ENCODE results near the gene RC3H1. TPM values are rescaled to one million over a fixed set of nuclear protein-coding genes. Genes with fewer than 3 reads are reported as not detected.
"Not testable (repeated sequence)": the region's sequence is repeated elsewhere in the genome, so short reads cannot be mapped to it uniquely, and the experiment has no call there.

RC3H1 gene
- total RNA-seq, 4 donors from 2014 or later = 37.3 to 49.8 (median 40.4) TPM

DNA sequence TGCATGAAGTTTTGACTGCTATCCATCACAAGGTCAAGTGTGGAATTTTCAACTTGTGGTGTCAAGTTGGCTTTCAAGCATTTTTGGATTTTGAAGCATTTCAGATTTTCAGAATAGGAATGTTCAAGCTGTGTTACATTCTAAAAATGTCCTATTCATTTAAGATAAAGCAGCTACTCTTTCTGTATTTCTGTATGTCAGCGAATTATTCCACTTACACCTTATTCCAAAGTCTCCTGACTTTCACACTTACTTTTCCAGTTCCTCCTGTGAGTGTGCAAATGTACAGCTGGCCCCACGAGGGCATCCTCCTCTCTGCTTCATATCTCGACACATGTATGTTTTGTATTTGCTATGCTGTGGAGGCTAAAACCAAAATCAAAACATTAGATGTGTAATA is 51.9 kb downstream of the RC3H1 start:
- WGBS, 2 donors (ENCODE audit: low coverage in 1 of 2) = 83 to 88% methylated on average over 1 to 3 of the region's 3 CpGs
- Histone ChIP-seq H3K27ac (no peak overlapping the region), H3K4me3 (no peak overlapping the region), H3K27me3 (no peaks in the 10 kb centered on the region), H3K36me3 (peaks cover 0 to 98% of the 10 kb centered on the region in 2 donors), H3K9me3 (no peaks in the 10 kb centered on the region), H3K4me1 (no peaks in the 10 kb centered on the region)
- no peak for ATAC-seq
- no peak for TF ChIP-seq EP300 (IDR thresholded peaks at IDR 0.05)
- TF ChIP-seq, protein P1, sequence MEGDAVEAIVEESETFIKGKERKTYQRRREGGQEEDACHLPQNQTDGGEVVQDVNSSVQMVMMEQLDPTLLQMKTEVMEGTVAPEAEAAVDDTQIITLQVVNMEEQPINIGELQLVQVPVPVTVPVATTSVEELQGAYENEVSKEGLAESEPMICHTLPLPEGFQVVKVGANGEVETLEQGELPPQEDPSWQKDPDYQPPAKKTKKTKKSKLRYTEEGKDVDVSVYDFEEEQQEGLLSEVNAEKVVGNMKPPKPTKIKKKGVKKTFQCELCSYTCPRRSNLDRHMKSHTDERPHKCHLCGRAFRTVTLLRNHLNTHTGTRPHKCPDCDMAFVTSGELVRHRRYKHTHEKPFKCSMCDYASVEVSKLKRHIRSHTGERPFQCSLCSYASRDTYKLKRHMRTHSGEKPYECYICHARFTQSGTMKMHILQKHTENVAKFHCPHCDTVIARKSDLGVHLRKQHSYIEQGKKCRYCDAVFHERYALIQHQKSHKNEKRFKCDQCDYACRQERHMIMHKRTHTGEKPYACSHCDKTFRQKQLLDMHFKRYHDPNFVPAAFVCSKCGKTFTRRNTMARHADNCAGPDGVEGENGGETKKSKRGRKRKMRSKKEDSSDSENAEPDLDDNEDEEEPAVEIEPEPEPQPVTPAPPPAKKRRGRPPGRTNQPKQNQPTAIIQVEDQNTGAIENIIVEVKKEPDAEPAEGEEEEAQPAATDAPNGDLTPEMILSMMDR (IDR thresholded peaks at IDR 0.05) = no peak
- TF ChIP-seq POLR2AphosphoS5 (IDR thresholded peaks at IDR 0.05) = no peak
- TF ChIP-seq POLR2A (IDR thresholded peaks at IDR 0.05) = no peak

DNA sequence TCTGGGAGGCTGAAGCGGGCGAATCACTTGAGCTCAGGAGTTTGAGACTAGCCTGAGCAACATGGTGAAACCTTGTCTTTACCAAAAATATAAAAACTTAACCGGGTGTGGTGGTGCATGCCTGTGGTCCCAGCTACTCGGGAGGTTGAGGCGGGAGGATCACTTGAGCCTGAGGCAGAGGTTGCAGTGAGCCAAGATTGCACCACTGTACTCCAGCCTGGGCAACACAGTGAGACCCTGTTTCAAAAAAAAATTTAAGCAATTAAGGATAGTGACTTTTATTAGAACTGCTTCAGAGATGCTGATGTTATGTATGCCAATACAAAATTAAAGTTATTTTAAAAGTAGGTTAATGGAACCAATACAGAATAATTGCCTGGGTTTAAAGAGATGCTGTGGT is 56.3 kb downstream of the RC3H1 start:
- ATAC-seq, H3K27ac ChIP-seq, H3K4me3 ChIP-seq, H3K4me1 ChIP-seq, H3K9me3 ChIP-seq, H3K27me3 ChIP-seq: not testable (repeated sequence)
- 100% methylated on average over 2 to 4 of the region's 5 CpGs for WGBS, 2 donors (ENCODE audit: low coverage in 1 of 2)
- peaks cover 3 to 99% of the 10 kb centered on the region in 2 donors for H3K36me3 ChIP-seq

DNA sequence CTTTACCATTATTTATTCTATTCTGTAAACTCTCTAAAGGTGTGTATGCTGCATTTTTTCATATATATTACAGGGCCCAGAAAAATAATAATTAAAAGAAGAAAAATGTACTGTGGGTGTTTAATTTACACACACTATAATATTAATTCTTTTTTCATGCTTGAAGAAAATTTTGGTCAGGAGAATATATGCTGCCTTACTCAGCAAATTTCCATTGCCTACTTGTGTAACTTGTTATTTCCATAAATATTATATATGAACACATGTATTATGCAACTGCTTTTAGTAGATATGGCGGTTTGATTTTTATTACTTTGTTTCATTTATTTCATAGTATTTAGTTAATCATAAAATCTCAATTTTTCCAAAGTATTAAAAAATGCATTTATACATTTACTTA is 58.7 kb downstream of the RC3H1 start:
- ATAC-seq = no peak
- Histone ChIP-seq H3K9me3 (no peaks in the 10 kb centered on the region), H3K4me1 (no peaks in the 10 kb centered on the region), H3K27ac (no peak overlapping the region), H3K36me3 (peaks cover 8 to 99% of the 10 kb centered on the region in 2 donors), H3K4me3 (no peak overlapping the region), H3K27me3 (no peaks in the 10 kb centered on the region)
- WGBS, 2 donors (ENCODE audit: low coverage in 1 of 2) = 94 to 100% methylated on average over 1 of the region's 1 CpG
- TF ChIP-seq EP300 (IDR thresholded peaks at IDR 0.05) (no peak), POLR2AphosphoS5 (IDR thresholded peaks at IDR 0.05) (no peak), POLR2A (IDR thresholded peaks at IDR 0.05) (no peak)
- TF ChIP-seq, protein P1 (IDR thresholded peaks at IDR 0.05) = no peak

DNA sequence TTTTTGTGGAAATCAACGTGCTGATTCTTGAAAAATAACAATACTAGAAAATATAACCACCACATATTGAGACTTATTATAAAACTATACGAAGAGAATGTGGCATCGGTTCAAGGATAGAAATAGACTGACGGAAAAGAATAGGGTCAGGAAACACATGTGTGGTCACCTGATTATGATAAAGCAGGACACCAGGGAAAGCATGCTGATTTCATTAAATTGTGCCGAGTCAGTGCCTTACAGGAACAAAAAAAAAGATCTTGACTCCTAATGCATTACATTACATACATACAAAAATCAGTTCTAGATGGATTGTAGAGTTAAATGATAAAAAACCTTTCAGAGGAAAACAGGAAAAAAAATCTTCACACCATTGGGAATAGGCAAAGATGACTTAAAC is 61.5 kb downstream of the RC3H1 start:
- H3K4me3 ChIP-seq = no peak overlapping the region
- no peak for ATAC-seq
- TF ChIP-seq EP300 (IDR thresholded peaks at IDR 0.05) (no peak), POLR2A (IDR thresholded peaks at IDR 0.05) (no peak), POLR2AphosphoS5 (IDR thresholded peaks at IDR 0.05) (no peak)
- TF ChIP-seq, protein P1 (IDR thresholded peaks at IDR 0.05) = no peak
- H3K36me3 ChIP-seq = peaks cover 8 to 98% of the 10 kb centered on the region in 2 donors
- H3K27ac ChIP-seq = no peak overlapping the region
- no peaks in the 10 kb centered on the region for H3K9me3 ChIP-seq
- 69 to 86% methylated on average over 5 of the region's 5 CpGs for WGBS, 2 donors (ENCODE audit: low coverage in 1 of 2)
- no peaks in the 10 kb centered on the region for H3K27me3 ChIP-seq
- no peaks in the 10 kb centered on the region for H3K4me1 ChIP-seq

DNA sequence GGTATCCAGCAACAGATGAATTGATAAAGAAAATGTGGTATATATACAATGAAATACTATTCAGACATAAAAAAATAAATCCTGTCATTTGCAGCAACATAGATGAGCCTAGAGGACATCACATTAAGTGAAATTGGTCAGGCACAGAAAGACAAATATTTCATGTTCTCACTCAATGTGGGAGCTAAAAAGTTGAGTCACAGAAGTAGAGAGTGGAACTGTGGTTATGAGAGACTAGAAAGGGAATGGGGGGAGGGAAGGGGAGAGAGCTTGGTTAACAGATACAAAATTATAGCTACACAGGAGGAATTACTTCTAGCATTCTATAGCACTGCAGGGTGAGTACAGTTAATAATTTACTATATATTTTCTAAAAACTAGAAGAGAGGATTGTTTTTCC is 68.0 kb downstream of the RC3H1 start:
- TF ChIP-seq POLR2AphosphoS5 (IDR thresholded peaks at IDR 0.05) (no peak), EP300 (IDR thresholded peaks at IDR 0.05) (no peak), POLR2A (IDR thresholded peaks at IDR 0.05) (no peak)
- TF ChIP-seq, protein P1 (IDR thresholded peaks at IDR 0.05) = no peak
- peaks cover 0 to 95% of the 10 kb centered on the region in 2 donors for H3K36me3 ChIP-seq
- no peak overlapping the region for H3K27ac ChIP-seq
- H3K9me3 ChIP-seq = no peaks in the 10 kb centered on the region
- no peak overlapping the region for H3K4me3 ChIP-seq
- H3K27me3 ChIP-seq = no peaks in the 10 kb centered on the region
- no peak for ATAC-seq
- H3K4me1 ChIP-seq = no peaks in the 10 kb centered on the region

Measured in gastroesophageal sphincter (tissue), 4 donors.